Tibial artery (tissue), 4 donors: ENCODE data around the gene ANTXR2.

Source experiments
- DNase-seq, 2 donors: peaks; one replicate each; pipeline ENCODE4 v3.0.0-alpha.2; 2019
- H3K27ac ChIP-seq, 2 donors: fragments of 200-600 bp; sonication (generic) in 1 of 2; 1 replicate in 1 of 2; 2 replicates in 1 of 2; pipeline ENCODE4 v1.5.1; 2018 to 2019; ENCODE audit warnings: mild to moderate bottlenecking in 1 of 2
- H3K27me3 ChIP-seq, 2 donors: fragments of 200-600 bp; sonication (generic) in 1 of 2; one replicate each; pipeline versions ENCODE4 v1.5.1 to v1.6.0; 2016 to 2019
- H3K36me3 ChIP-seq, 3 donors: fragments of 200-600 bp; sonication (generic) in 2 of 3; one replicate each; pipeline ENCODE4 v1.5.1; 2016 to 2019; ENCODE audit warnings: mild to moderate bottlenecking in 2 of 3
- H3K4me1 ChIP-seq, 4 donors: fragments of 200-600 bp; sonication (generic) in 2 of 4; 1 replicate in 3 of 4; 2 replicates in 1 of 4; pipeline ENCODE4 v1.5.1; 2016 to 2019
- H3K4me3 ChIP-seq, 2 donors: fragments of 200-600 bp; sonication (generic) in 1 of 2; 1 replicate in 1 of 2; 2 replicates in 1 of 2; pipeline ENCODE4 v1.5.1; 2018 to 2019; ENCODE audit warnings: mild to moderate bottlenecking in 2 of 2
- H3K9me3 ChIP-seq, 3 donors: fragments of 200-600 bp; sonication (generic) in 1 of 3; one replicate each; pipeline ENCODE4 v1.5.1; 2016 to 2019
- CTCF ChIP-seq, 2 experiments: fragments of 200-600 bp in 1 of 2; fragments of 450-650 bp in 1 of 2; IDR thresholded peaks; one replicate each; pipeline ENCODE4 v1.5.1; 2017 to 2019; ENCODE audit warnings: antibody characterized with exemption in 2 of 2, mild to moderate bottlenecking in 1 of 2, moderate library complexity in 1 of 2
- intact Hi-C: fragments of 100-400 bp; cut with DNase I; formaldehyde crosslinking; loops from one replicate; pipeline ENCODE4 v1.15.0; 2023; ENCODE audit warnings: low total_unique reads

The ANTXR2 gene

DNA sequence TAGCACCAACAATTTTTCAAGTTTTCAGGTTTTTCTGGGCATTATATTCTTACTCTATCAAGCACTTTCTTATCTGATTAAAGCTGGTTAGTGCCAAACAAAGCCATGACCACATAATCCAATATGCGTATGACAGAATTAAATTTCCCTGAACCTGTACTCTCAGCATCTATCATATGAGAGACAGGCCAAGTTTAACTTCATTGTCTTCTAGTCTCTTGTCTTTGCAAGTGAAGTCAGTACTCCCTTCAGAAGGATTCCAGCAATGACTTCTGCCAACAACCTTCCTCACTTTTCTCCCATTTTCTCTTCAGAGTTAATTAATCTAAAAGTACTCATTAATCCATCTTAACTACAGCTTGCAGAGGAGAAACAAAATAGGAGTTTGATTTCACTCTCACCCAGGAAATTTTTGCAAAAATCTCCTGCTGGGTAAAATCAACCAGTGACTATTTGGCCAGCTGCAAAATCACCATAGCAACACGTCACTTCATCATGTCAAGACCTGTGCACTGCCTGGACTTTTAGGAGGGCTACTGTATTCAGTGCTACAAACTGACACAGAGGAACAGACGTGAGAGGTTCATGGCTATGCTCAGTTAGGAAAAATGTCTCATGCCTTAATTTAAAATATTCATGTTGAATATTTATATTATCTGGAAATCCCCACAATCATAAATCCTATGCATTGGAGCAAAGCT is 208.4 kb downstream of the ANTXR2 start:
- no peaks in the 10 kb centered on the region for H3K9me3 ChIP-seq
- H3K27me3 ChIP-seq: no peaks in the 10 kb centered on the region
- H3K4me1 ChIP-seq: no peaks in the 10 kb centered on the region
- no peak for TF ChIP-seq CTCF (IDR thresholded peaks at IDR 0.05)
- H3K36me3 ChIP-seq: no peaks in the 10 kb centered on the region
- intact Hi-C loops: no loop called here
- H3K4me3 ChIP-seq: no peak overlapping the region
- DNase-seq: no peak
- no peak overlapping the region for H3K27ac ChIP-seq

- H3K27ac ChIP-seq: no peak overlapping the region
- intact Hi-C loops: no loop called here
- no peak for TF ChIP-seq CTCF (IDR thresholded peaks at IDR 0.05)
- H3K4me1 ChIP-seq: no peaks in the 10 kb centered on the region
- no peaks in the 10 kb centered on the region for H3K9me3 ChIP-seq
- H3K27me3 ChIP-seq: no peaks in the 10 kb centered on the region
- no peak overlapping the region for H3K4me3 ChIP-seq
- H3K36me3 ChIP-seq: no peaks in the 10 kb centered on the region
- no peak for DNase-seq
Measured at GRCh38 chr4:79863333-79863732, 209.7 kb downstream of the ANTXR2 start.

DNA sequence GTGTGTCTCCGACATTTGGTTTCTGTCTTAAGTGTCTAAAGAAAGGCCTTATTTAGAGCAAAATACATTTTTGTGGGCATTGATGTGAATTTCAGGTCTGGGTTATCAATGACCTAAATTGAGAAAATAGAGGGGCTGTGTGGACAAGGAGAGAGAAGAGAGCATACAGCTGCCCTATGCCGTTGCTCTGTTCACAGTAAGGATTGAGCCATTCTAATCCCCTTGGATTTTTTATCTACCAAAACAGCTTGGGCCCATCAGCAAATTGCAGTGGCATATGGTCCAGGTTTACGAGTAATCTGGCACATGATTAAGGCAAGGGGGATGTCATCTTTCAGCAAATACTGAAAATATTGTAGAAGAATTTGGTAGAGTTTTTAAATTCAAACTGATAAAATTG is 210.2 kb downstream of the ANTXR2 start:
- no peak for TF ChIP-seq CTCF (IDR thresholded peaks at IDR 0.05)
- Histone ChIP-seq H3K36me3 (no peaks in the 10 kb centered on the region), H3K27me3 (no peaks in the 10 kb centered on the region), H3K4me3 (no peak overlapping the region), H3K4me1 (no peaks in the 10 kb centered on the region), H3K27ac (no peak overlapping the region), H3K9me3 (no peaks in the 10 kb centered on the region)
- intact Hi-C loops: no loop called here
- no peak for DNase-seq

DNA sequence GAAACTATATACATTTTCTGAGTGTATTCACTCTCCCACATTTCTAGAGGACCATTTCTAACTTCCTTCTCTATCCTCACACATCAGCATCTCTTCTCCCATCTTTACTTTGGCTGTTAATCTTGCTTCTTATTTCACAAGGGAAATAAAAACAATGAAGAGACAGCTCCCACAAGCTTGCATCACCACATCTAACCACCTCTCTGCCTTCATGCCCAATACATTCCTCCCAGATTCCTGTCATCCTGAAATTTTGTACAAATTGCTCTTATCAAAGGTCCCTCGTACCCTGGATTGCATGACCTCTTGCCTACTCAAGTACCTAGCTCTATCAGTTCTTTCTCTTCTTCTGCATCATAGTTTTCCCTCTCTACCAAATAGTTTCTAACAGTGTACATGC is 215.2 kb downstream of the ANTXR2 start:
- TF ChIP-seq CTCF (IDR thresholded peaks at IDR 0.05): no peak

GRCh38 chr4:79856196-79856595 is 216.8 kb downstream of the ANTXR2 start:
- Histone ChIP-seq H3K4me3 (no peak overlapping the region), H3K9me3 (no peaks in the 10 kb centered on the region), H3K36me3 (no peaks in the 10 kb centered on the region), H3K4me1 (no peaks in the 10 kb centered on the region), H3K27me3 (no peaks in the 10 kb centered on the region), H3K27ac (no peak overlapping the region)
- intact Hi-C loops: no loop called here
- DNase-seq: no peak
- TF ChIP-seq CTCF (IDR thresholded peaks at IDR 0.05): no peak

More for the DNA sequence above, 215.2 kb downstream of the ANTXR2 start:
- Histone ChIP-seq H3K36me3 (no peaks in the 10 kb centered on the region), H3K4me1 (no peaks in the 10 kb centered on the region), H3K27me3 (no peaks in the 10 kb centered on the region), H3K9me3 (no peaks in the 10 kb centered on the region), H3K27ac (no peak overlapping the region), H3K4me3 (no peak overlapping the region)
- no peak for DNase-seq
- intact Hi-C loops: no loop called here
